Measurements from ENCODE around the gene UBE2S.

The UBE2S gene

DNA sequence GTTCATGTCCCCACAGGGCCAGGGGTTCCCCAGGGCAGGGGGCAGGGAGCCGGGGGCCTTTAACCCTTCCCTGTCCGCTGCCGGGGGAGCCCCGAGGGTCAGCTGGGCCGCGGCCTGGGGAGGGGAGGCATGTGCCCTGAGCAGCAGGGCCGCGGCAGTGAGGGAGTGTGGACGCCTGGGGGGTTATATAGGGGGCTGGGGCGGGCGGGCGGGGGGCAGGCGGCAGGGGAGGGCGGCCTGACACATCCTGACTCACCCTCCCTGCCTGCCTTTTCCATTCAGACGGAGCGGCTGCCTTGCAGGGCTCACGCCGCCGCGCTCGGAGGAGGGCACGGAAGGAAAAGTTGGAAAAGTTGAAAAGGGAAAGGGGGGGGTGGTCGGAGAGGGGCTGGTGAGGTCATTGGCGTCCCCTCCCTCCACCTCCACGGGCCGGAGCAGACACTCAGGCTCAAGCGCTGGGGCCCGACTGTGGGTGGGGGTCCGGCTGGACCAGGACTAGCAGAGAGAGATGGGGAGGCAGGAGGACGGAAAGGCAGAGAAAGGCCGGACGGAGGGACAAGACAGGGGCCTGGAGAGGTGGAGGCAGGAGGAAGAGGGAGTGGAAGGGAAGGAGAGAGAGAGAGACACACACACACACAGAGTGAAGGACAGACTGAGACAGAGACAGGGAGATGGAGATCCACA is 37.1 kb downstream of the UBE2S start, which contains the start of gene IL11:
Gene IL11, minus strand, starts transcription at position 159 of the 684 bp plus-strand sequence. Its CDS starts 153 bp downstream, at position 6.
- TF ChIP-seq, protein P1, sequence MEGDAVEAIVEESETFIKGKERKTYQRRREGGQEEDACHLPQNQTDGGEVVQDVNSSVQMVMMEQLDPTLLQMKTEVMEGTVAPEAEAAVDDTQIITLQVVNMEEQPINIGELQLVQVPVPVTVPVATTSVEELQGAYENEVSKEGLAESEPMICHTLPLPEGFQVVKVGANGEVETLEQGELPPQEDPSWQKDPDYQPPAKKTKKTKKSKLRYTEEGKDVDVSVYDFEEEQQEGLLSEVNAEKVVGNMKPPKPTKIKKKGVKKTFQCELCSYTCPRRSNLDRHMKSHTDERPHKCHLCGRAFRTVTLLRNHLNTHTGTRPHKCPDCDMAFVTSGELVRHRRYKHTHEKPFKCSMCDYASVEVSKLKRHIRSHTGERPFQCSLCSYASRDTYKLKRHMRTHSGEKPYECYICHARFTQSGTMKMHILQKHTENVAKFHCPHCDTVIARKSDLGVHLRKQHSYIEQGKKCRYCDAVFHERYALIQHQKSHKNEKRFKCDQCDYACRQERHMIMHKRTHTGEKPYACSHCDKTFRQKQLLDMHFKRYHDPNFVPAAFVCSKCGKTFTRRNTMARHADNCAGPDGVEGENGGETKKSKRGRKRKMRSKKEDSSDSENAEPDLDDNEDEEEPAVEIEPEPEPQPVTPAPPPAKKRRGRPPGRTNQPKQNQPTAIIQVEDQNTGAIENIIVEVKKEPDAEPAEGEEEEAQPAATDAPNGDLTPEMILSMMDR (IDR thresholded peaks at IDR 0.05; ENCODE audit: insufficient read depth, low read depth, low read length, missing control alignments) = no peak
- peak within 1 kb of the TSS; percentile 44 for H3K4me3 ChIP-seq (ENCODE audit: low read length)
- peak; percentile 74 for DNase-seq (ENCODE audit: low read depth)

DNA sequence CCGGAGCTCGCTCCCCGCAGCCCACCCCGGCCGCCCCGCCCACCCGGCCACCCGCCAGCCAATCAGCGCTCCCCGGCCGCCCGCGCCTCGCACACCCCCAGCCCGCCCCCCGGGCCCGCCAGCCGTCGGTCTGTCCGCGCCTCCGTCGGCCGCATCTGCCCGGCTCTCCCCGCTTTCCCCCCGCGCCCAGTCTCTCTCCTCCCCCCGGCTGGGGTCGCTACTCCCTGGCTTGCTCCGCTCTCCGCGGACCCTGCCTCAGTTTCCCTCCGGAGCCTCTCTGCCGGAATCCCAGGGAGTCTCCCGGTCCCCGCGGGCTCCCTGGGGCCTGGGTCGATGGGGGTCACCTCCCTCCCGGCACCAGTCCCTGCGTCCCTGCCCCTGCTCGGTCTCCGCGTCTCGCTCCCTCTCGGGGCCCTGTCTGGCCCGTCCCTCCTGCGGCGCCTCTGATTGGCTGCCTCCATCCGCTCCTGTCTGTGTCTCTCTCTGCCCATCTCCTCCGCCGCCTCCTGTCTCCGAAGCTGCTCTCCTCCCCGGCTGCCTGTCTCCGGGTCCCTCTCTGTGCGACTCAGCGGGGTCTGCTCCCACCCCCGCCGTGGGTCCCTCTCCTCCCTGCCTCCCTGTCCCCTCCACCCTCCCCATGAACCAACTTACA is 37.8 kb downstream of the UBE2S start:
- peak overlapping the region; percentile 44 for H3K4me3 ChIP-seq (ENCODE audit: low read length)
- TF ChIP-seq, protein P1 (IDR thresholded peaks at IDR 0.05; ENCODE audit: insufficient read depth, low read depth, low read length, missing control alignments) = no peak
- peak; percentile 79 for DNase-seq (ENCODE audit: low read depth)

DNA sequence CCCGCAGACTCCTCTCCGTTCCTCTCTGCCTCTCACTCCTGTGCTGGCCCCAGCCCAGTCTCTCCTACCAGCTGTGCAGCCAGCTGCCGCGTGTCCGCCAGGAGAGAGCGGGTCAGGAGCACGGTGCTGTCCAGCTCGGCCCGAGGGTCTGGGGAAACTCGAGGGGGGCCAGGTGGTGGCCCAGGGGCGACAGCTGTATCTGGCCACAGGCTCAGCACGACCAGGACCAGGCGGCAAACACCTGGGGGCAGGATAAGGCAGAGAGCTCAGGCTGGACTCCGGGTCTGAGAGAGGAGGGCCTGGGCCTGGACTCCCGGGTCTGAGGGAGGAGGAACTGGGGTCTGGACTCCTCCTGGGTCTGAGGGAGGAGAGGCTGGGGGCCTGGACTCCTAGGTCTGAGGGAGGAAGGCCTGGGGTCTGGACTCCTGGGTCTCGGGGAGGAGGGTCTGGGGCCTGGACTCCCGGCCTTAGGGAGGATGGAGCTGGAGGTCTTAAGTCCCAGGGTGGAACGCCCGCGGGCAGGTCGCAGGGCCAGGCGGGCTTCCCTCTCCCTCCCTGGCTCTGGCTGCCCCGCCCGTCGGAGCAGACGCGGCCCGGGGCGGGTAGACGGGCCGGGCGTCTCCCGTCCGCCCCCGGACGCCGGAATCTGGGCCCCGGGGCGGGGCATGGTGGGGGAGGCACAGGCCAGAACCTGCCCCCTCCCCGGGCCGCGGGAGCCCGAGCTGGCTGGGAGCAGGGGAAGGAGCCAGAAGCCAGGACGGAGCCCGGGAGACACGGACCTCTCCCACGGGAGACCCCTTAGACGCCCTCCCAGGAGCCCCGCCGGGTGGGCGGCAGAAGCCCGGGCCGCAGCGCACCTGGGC is 38.7 kb downstream of the UBE2S start:
- H3K4me3 ChIP-seq (ENCODE audit: low read length) = peak overlapping the region; percentile 19
- TF ChIP-seq, protein P1 (IDR thresholded peaks at IDR 0.05; ENCODE audit: insufficient read depth, low read depth, low read length, missing control alignments) = no peak
- DNase-seq (ENCODE audit: low read depth) = peak; percentile 75

DNA sequence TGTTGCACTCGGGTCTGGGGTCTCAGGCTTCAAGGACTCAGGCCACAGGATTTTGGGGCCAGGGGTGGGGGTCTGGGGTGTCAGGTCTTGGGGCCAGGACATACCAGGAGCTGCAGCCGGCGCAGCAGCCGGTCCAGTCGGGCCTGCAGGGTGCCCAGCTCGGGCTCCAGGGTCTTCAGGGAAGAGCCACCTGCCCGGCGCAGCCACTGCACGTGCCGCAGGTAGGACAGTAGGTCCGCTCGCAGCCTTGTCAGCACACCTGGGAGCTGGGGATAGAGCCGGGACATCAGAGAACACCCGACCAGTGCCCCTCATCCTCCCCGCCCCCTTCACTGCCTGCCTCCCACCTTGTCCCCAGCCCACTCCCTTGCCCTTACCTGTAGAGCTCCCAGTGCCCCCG is 39.5 kb downstream of the UBE2S start:
- TF ChIP-seq, protein P1 (IDR thresholded peaks at IDR 0.05; ENCODE audit: insufficient read depth, low read depth, low read length, missing control alignments) = no peak
- no peak overlapping the region for H3K4me3 ChIP-seq (ENCODE audit: low read length)
- DNase-seq (ENCODE audit: low read depth) = no peak

DNA sequence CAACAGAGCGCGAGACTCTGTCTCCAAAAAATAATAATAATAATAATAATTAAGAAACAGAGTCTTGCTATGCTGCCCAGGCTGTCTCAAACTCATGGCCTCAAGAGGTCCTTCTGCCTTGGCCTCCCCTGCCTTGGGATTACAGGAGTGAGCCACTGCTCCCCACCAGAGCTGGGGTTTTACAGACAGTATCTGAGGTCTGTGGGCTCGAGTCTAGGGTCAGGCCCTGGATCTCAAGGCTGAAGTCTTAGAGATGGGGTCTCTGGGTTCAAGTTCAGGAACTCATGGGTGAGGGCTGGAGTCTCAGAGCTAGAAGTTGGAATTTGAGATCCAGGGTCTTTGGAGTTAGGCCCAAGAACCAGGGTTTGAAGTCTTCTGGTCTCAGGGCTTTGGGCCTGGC is 40.8 kb downstream of the UBE2S start:
- TF ChIP-seq, protein P1 (IDR thresholded peaks at IDR 0.05; ENCODE audit: insufficient read depth, low read depth, low read length, missing control alignments) = no peak
- no peak overlapping the region for H3K4me3 ChIP-seq (ENCODE audit: low read length)

DNA sequence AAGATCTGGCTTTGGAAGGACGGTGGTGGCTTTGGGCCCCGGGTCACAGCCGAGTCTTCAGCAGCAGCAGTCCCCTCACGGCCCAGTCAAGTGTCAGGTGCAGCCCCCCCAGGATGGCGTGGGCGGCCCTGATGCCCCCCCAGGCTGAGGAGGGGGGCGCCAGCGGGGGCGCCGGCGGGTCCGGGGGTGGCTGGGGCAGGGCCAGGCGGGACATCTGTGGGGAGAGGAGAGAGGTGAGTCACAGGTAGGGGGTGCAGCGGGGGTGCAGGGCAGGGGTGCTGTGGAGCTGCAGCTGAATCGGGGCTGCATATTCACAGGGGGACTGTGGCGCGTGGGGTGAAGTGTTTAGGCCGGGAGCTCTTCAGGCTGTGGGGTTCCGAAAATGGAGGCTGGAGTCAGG is 41.6 kb downstream of the UBE2S start:
- no peak for DNase-seq (ENCODE audit: low read depth)
- H3K4me3 ChIP-seq (ENCODE audit: low read length) = no peak overlapping the region
- TF ChIP-seq, protein P1 (IDR thresholded peaks at IDR 0.05; ENCODE audit: insufficient read depth, low read depth, low read length, missing control alignments) = no peak

More for the DNA sequence above, 40.8 kb downstream of the UBE2S start:
- DNase-seq (ENCODE audit: low read depth) = no peak
